ENCODE results near the gene CDH23.

DNA sequence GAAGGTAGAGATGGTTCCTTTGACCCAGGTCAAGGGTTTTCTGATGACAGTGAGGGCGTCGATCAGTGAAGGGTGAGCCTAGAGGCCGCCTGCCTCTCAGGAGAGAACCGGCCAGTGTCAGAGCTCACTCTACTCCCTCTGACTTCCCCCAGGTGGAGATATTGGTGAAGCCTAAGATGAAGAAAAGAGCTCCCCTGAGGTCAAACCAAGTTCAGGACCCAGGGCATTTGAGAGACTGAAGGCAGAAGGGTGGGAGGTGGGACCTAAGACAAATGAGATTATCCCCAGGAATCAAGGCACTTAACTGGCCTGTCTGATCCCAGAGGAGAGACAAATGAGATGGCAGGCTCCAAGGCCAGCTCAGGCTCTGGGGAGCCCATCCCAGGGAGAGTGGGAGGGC, 104.7 kb downstream of the CDH23 start:
- TF ChIP-seq ZFP3 (CRISPR knock-in tag; IDR thresholded peaks at IDR 0.05): no peak
- no peak for TF ChIP-seq TCF4 (CRISPR knock-in tag; IDR thresholded peaks at IDR 0.05; ENCODE audit: borderline replicate concordance)
- no peak for TF ChIP-seq ZFP30 (CRISPR knock-in tag; IDR thresholded peaks at IDR 0.05)
- TF ChIP-seq ZNF70 (CRISPR knock-in tag; IDR thresholded peaks at IDR 0.05): no peak
- TF ChIP-seq, protein P1, sequence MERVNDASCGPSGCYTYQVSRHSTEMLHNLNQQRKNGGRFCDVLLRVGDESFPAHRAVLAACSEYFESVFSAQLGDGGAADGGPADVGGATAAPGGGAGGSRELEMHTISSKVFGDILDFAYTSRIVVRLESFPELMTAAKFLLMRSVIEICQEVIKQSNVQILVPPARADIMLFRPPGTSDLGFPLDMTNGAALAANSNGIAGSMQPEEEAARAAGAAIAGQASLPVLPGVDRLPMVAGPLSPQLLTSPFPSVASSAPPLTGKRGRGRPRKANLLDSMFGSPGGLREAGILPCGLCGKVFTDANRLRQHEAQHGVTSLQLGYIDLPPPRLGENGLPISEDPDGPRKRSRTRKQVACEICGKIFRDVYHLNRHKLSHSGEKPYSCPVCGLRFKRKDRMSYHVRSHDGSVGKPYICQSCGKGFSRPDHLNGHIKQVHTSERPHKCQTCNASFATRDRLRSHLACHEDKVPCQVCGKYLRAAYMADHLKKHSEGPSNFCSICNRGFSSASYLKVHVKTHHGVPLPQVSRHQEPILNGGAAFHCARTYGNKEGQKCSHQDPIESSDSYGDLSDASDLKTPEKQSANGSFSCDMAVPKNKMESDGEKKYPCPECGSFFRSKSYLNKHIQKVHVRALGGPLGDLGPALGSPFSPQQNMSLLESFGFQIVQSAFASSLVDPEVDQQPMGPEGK (CRISPR knock-in tag; IDR thresholded peaks at IDR 0.05; ENCODE audit: borderline replicate concordance): no peak
- TF ChIP-seq, protein P2, sequence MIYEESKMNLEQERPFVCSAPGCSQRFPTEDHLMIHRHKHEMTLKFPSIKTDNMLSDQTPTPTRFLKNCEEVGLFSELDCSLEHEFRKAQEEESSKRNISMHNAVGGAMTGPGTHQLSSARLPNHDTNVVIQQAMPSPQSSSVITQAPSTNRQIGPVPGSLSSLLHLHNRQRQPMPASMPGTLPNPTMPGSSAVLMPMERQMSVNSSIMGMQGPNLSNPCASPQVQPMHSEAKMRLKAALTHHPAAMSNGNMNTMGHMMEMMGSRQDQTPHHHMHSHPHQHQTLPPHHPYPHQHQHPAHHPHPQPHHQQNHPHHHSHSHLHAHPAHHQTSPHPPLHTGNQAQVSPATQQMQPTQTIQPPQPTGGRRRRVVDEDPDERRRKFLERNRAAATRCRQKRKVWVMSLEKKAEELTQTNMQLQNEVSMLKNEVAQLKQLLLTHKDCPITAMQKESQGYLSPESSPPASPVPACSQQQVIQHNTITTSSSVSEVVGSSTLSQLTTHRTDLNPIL (CRISPR knock-in tag; IDR thresholded peaks at IDR 0.05; ENCODE audit: low read depth): no peak
